Measurements from ENCODE around the gene MLIP. TPM values are rescaled to one million over a fixed set of nuclear protein-coding genes. Genes with fewer than 3 reads are reported as not detected.

MLIP gene
- total RNA-seq, 1 donor from 2014 or later = not detected

DNA sequence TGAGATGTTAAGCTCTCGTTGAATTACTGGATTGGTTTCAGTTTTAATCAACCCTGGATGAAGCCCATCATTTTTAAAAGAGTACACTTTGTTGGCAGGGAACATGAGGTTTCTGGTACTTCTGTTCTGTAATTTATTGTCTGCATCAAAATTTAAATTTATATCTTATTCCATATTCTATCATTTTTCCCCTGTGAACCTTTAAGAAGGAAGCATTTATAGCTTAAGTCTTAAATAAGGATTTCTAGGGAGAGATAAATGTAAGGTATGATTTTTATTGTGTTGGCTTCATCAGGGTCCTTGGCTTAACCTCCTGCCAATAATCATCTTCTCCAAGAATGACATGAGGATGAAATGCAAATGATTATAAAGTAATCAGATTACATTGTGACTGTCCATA is 40.6 kb downstream of the MLIP start:
- H3K9me3 ChIP-seq = no peaks in the 10 kb centered on the region
- H3K27me3 ChIP-seq = no peaks in the 10 kb centered on the region
- no peak for DNase-seq (ENCODE audit: extremely low spot score in 2 of 2)
- no peak overlapping the region for H3K4me3 ChIP-seq
- H3K36me3 ChIP-seq = no peaks in the 10 kb centered on the region
- TF ChIP-seq POLR2AphosphoS5 (IDR thresholded peaks at IDR 0.05; ENCODE audit: insufficient read depth in 1 of 2, low read depth in 1 of 2) = no peak
- TF ChIP-seq, protein P1, sequence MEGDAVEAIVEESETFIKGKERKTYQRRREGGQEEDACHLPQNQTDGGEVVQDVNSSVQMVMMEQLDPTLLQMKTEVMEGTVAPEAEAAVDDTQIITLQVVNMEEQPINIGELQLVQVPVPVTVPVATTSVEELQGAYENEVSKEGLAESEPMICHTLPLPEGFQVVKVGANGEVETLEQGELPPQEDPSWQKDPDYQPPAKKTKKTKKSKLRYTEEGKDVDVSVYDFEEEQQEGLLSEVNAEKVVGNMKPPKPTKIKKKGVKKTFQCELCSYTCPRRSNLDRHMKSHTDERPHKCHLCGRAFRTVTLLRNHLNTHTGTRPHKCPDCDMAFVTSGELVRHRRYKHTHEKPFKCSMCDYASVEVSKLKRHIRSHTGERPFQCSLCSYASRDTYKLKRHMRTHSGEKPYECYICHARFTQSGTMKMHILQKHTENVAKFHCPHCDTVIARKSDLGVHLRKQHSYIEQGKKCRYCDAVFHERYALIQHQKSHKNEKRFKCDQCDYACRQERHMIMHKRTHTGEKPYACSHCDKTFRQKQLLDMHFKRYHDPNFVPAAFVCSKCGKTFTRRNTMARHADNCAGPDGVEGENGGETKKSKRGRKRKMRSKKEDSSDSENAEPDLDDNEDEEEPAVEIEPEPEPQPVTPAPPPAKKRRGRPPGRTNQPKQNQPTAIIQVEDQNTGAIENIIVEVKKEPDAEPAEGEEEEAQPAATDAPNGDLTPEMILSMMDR (IDR thresholded peaks at IDR 0.05) = no peak
- TF ChIP-seq POLR2A (IDR thresholded peaks at IDR 0.05) = no peak
- intact Hi-C loops (cut with DNase I) = no loop called here
- H3K4me1 ChIP-seq = no peaks in the 10 kb centered on the region
- H3K27ac ChIP-seq = no peak overlapping the region

DNA sequence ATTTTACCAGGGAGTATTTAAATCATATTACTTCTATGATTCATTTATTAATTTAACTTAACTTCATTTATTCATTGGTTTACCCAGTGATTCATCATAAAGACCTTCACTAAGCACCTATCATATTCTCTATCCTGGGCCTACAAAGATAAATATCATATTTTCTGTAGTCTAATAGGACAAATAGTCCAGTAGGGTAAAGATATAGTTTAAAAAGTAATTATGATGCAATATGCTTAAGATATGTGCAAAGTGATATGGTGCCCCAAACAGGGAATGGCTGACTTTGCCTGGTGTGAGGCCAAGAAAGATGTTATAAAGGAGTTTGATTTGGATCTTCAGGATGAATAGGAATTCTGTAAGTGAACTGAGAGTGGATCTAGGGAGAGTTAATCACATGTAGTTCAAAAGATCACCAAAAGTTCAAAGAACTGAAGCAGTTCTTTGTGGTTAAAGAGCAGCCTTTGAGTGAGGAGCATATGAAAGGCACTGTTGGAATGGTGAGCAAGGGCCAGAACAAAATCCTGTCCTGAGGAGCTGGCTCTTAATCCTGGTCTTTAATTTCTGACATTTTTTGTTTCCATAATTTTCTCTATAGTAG is 45.5 kb downstream of the MLIP start:
- H3K27ac ChIP-seq = no peak overlapping the region
- TF ChIP-seq, protein P1 (IDR thresholded peaks at IDR 0.05) = no peak
- TF ChIP-seq POLR2A (IDR thresholded peaks at IDR 0.05) (no peak), POLR2AphosphoS5 (IDR thresholded peaks at IDR 0.05; ENCODE audit: insufficient read depth in 1 of 2, low read depth in 1 of 2) (no peak)
- no peaks in the 10 kb centered on the region for H3K27me3 ChIP-seq
- no peaks in the 10 kb centered on the region for H3K36me3 ChIP-seq
- intact Hi-C loops (cut with DNase I) = no loop called here
- DNase-seq (ENCODE audit: extremely low spot score in 2 of 2) = no peak
- no peaks in the 10 kb centered on the region for H3K4me1 ChIP-seq
- no peak overlapping the region for H3K4me3 ChIP-seq
- H3K9me3 ChIP-seq = no peaks in the 10 kb centered on the region

DNA sequence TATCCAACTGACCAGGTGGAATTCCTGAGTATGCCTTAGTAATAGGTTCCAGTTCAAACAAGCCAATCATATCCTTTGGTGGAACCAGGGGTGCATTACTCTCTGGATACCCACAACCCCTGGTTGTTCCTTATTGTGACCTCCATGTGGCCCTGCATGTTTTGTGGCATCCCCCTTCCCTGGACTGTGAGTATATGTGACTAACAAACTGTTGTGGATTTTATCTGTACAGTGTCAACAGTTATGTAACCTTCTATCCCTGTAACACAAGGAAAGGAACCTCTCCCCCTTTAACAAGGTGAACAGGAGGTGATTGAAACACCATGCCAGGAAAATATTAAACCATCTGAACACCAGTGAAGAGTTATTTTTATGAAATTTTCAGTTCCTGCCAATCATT is 46.2 kb downstream of the MLIP start:
- intact Hi-C loops (cut with DNase I) = no loop called here
- Histone ChIP-seq H3K27ac (no peak overlapping the region), H3K4me3 (no peak overlapping the region), H3K9me3 (no peaks in the 10 kb centered on the region), H3K36me3 (no peaks in the 10 kb centered on the region), H3K27me3 (no peaks in the 10 kb centered on the region), H3K4me1 (no peaks in the 10 kb centered on the region)
- TF ChIP-seq, protein P1 (IDR thresholded peaks at IDR 0.05) = no peak
- TF ChIP-seq POLR2AphosphoS5 (IDR thresholded peaks at IDR 0.05; ENCODE audit: insufficient read depth in 1 of 2, low read depth in 1 of 2) = no peak
- no peak for TF ChIP-seq POLR2A (IDR thresholded peaks at IDR 0.05)
- no peak for DNase-seq (ENCODE audit: extremely low spot score in 2 of 2)

DNA sequence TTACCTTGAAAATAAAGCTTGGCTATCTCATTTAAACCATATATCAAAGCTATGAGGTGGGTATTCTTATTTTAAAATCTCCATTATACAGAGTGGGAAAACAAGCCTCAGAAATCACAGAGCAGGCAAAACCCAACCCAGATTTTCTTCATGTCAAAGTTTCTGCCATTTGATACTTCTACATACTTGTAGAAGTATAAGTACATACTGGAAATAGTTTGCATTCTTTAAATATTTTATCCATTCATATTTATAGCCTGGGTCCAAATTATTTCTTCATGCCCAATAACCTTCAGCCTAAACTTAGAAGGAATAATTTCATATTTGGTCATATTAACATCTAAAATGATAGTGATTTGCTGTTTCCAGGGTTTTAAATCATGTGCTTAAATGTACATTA is 61.8 kb downstream of the MLIP start:
- Histone ChIP-seq H3K27me3 (no peaks in the 10 kb centered on the region), H3K27ac (no peak overlapping the region), H3K36me3 (no peaks in the 10 kb centered on the region), H3K4me3 (no peak overlapping the region), H3K9me3 (no peaks in the 10 kb centered on the region), H3K4me1 (no peaks in the 10 kb centered on the region)
- no peak for DNase-seq (ENCODE audit: extremely low spot score in 2 of 2)
- intact Hi-C loops (cut with DNase I) = no loop called here
- TF ChIP-seq POLR2AphosphoS5 (IDR thresholded peaks at IDR 0.05; ENCODE audit: insufficient read depth in 1 of 2, low read depth in 1 of 2) = no peak
- TF ChIP-seq POLR2A (IDR thresholded peaks at IDR 0.05) = no peak

DNA sequence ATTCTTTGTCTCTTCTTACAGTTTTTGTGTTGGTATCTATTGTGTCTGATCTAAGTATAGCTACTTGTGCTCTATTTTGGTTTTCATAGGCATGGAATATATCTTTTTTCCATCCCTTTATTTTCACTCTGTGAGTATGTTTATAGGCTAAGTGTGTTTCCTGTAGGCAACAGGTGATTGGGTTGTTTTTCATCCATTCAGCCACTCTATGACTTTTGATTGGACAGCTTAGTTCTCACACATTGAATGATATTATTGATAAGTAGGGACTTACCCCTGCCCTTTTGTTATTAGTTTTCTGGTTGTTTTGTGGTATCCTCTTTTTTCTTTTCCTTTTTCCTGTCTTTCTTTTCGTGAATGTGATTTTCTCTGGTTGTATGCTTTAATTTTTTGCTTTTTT is 67.9 kb downstream of the MLIP start:
- no peaks in the 10 kb centered on the region for H3K9me3 ChIP-seq
- TF ChIP-seq POLR2AphosphoS5 (IDR thresholded peaks at IDR 0.05; ENCODE audit: insufficient read depth in 1 of 2, low read depth in 1 of 2) (no peak), POLR2A (IDR thresholded peaks at IDR 0.05) (no peak)
- TF ChIP-seq, protein P1 (IDR thresholded peaks at IDR 0.05) = no peak
- H3K27ac ChIP-seq = no peak overlapping the region
- no peaks in the 10 kb centered on the region for H3K27me3 ChIP-seq
- H3K4me1 ChIP-seq = no peaks in the 10 kb centered on the region
- H3K4me3 ChIP-seq = no peak overlapping the region
- intact Hi-C loops (cut with DNase I) = no loop called here
- no peak for DNase-seq (ENCODE audit: extremely low spot score in 2 of 2)
- H3K36me3 ChIP-seq = no peaks in the 10 kb centered on the region

Measured in vagina (tissue), 2 donors.